SJCRH30 (cell line): ENCODE measurements around the gene EML6. TPM values are rescaled to one million over a fixed set of nuclear protein-coding genes. Genes with fewer than 3 reads are reported as not detected.

Experiments used
- DNase-seq, 2 experiments: peaks; one replicate each; pipeline ENCODE4 v3.0.0-alpha.2; 2015 to 2020
- H3K27ac ChIP-seq: fragments of 250-450 bp; sonication (Bioruptor Pico); 2 replicates; pipeline ENCODE4 v1.5.1; 2020; ENCODE audit warnings: mild to moderate bottlenecking, moderate library complexity
- H3K27me3 ChIP-seq: fragments of 250-450 bp; sonication (Bioruptor Pico); 2 replicates; pipeline ENCODE4 v1.5.1; 2020; ENCODE audit warnings: mild to moderate bottlenecking, moderate library complexity
- H3K36me3 ChIP-seq: fragments of 250-450 bp; sonication (Bioruptor Pico); 2 replicates; pipeline ENCODE4 v1.5.1; 2020; ENCODE audit warnings: mild to moderate bottlenecking, moderate library complexity
- H3K4me1 ChIP-seq: fragments of 250-450 bp; sonication (Bioruptor Pico); 2 replicates; pipeline ENCODE4 v1.5.1; 2020; ENCODE audit warnings: mild to moderate bottlenecking, moderate library complexity
- H3K4me3 ChIP-seq: fragments of 250-450 bp; sonication (Bioruptor Pico); 2 replicates; pipeline ENCODE4 v1.5.1; 2020; ENCODE audit warnings: mild to moderate bottlenecking, moderate library complexity
- H3K9me3 ChIP-seq: fragments of 250-450 bp; sonication (Bioruptor Pico); replicated peaks from 2 replicates; pipeline ENCODE4 v1.5.1; 2020; ENCODE audit warnings: mild to moderate bottlenecking, moderate library complexity
- total RNA-seq: library from RNA; depleted of rRNA; stranded (reverse); fragments of >200 nt; shearing (Covaris generic); gene quantifications from 2 replicates; pipeline ENCODE4 v1.2.3, GENCODE V29; 2014

Gene EML6
- total RNA-seq, 1 experiment from 2014 or later = 1.0 TPM

GRCh38 chr2:54897420-54898310 is 174.2 kb downstream of the EML6 start:
- H3K9me3 ChIP-seq = peaks cover 3% of the 10 kb centered on the region; the same call in 1 of the 2 replicates
- H3K4me1 ChIP-seq = peaks cover 9% of the 10 kb centered on the region; the same call in 1 of the 2 replicates
- H3K36me3 ChIP-seq = no peaks in the 10 kb centered on the region
- DNase-seq = peak in 1 of 2 experiments; percentile 30
- no peak overlapping the region for H3K4me3 ChIP-seq
- H3K27me3 ChIP-seq = no peaks in the 10 kb centered on the region
- no peak overlapping the region for H3K27ac ChIP-seq

GRCh38 chr2:54898456-54899226 is 175.2 kb downstream of the EML6 start:
- Histone ChIP-seq H3K36me3 (no peaks in the 10 kb centered on the region), H3K27me3 (no peaks in the 10 kb centered on the region), H3K9me3 (peaks cover 3% of the 10 kb centered on the region; the same call in 1 of the 2 replicates), H3K27ac (no peak overlapping the region), H3K4me3 (no peak overlapping the region), H3K4me1 (peaks cover 10% of the 10 kb centered on the region; the same call in 1 of the 2 replicates)
- no peak for DNase-seq

- Histone ChIP-seq H3K27ac (no peak overlapping the region), H3K4me3 (no peak overlapping the region), H3K27me3 (no peaks in the 10 kb centered on the region), H3K9me3 (peaks cover 3% of the 10 kb centered on the region; the same call in 1 of the 2 replicates), H3K4me1 (peaks cover 12% of the 10 kb centered on the region; the same call in 1 of the 2 replicates), H3K36me3 (no peaks in the 10 kb centered on the region)
- DNase-seq = peak in 1 of 2 experiments; percentile 60
Observed at GRCh38 chr2:54899576-54900200, 176.2 kb downstream of the EML6 start.

GRCh38 chr2:54901224-54901986 is 177.9 kb downstream of the EML6 start:
- Histone ChIP-seq H3K27me3 (no peaks in the 10 kb centered on the region), H3K4me1 (peaks cover 12% of the 10 kb centered on the region; the same call in 1 of the 2 replicates)

GRCh38 chr2:54902763-54903162 is 179.3 kb downstream of the EML6 start:
- peaks cover 12% of the 10 kb centered on the region; the same call in 1 of the 2 replicates for H3K4me1 ChIP-seq
- H3K9me3 ChIP-seq = no peaks in the 10 kb centered on the region
- DNase-seq = no peak
- H3K4me3 ChIP-seq = no peak overlapping the region
- H3K27ac ChIP-seq = no peak overlapping the region
- no peaks in the 10 kb centered on the region for H3K36me3 ChIP-seq
- no peaks in the 10 kb centered on the region for H3K27me3 ChIP-seq

More at GRCh38 chr2:54901224-54901986, 177.9 kb downstream of the EML6 start:
- Histone ChIP-seq H3K9me3 (no peaks in the 10 kb centered on the region), H3K27ac (no peak overlapping the region), H3K36me3 (no peaks in the 10 kb centered on the region), H3K4me3 (no peak overlapping the region)
- no peak for DNase-seq

- H3K4me3 ChIP-seq = no peak overlapping the region
Observed at GRCh38 chr2:54903736-54904554, 180.5 kb downstream of the EML6 start.

GRCh38 chr2:54904836-54905235 is 181.4 kb downstream of the EML6 start:
- Histone ChIP-seq H3K9me3 (no peaks in the 10 kb centered on the region), H3K27ac (no peak overlapping the region), H3K4me3 (no peak overlapping the region), H3K27me3 (no peaks in the 10 kb centered on the region), H3K36me3 (no peaks in the 10 kb centered on the region), H3K4me1 (peaks cover 4% of the 10 kb centered on the region; the same call in 1 of the 2 replicates)
- no peak for DNase-seq

More at GRCh38 chr2:54903736-54904554, 180.5 kb downstream of the EML6 start:
- Histone ChIP-seq H3K27ac (no peak overlapping the region), H3K36me3 (no peaks in the 10 kb centered on the region), H3K9me3 (no peaks in the 10 kb centered on the region), H3K4me1 (peaks cover 4% of the 10 kb centered on the region; the same call in 1 of the 2 replicates), H3K27me3 (no peaks in the 10 kb centered on the region)
- peak; percentile 46 to 47 for DNase-seq

- Histone ChIP-seq H3K27ac (no peak overlapping the region), H3K36me3 (no peaks in the 10 kb centered on the region), H3K27me3 (no peaks in the 10 kb centered on the region), H3K4me3 (no peak overlapping the region), H3K4me1 (peaks cover 4% of the 10 kb centered on the region; the same call in 1 of the 2 replicates), H3K9me3 (no peaks in the 10 kb centered on the region)
- DNase-seq = no peak
Observed at GRCh38 chr2:54906716-54907115, 183.3 kb downstream of the EML6 start.

- H3K9me3 ChIP-seq = no peaks in the 10 kb centered on the region
- no peak for DNase-seq
- no peaks in the 10 kb centered on the region for H3K27me3 ChIP-seq
- H3K27ac ChIP-seq = no peak overlapping the region
- H3K4me1 ChIP-seq = peaks cover 4% of the 10 kb centered on the region; the same call in 1 of the 2 replicates
- no peak overlapping the region for H3K4me3 ChIP-seq
- no peaks in the 10 kb centered on the region for H3K36me3 ChIP-seq
Observed at GRCh38 chr2:54907663-54908062, 184.2 kb downstream of the EML6 start.

GRCh38 chr2:54908591-54908990 is 185.1 kb downstream of the EML6 start:
- Histone ChIP-seq H3K9me3 (no peaks in the 10 kb centered on the region), H3K4me1 (peaks cover 3% of the 10 kb centered on the region; the same call in 1 of the 2 replicates), H3K27ac (no peak overlapping the region), H3K4me3 (no peak overlapping the region), H3K36me3 (no peaks in the 10 kb centered on the region), H3K27me3 (no peaks in the 10 kb centered on the region)
- DNase-seq = no peak

GRCh38 chr2:54909001-54909400 is 185.5 kb downstream of the EML6 start:
- H3K9me3 ChIP-seq = no peaks in the 10 kb centered on the region
- H3K27ac ChIP-seq = no peak overlapping the region
- no peaks in the 10 kb centered on the region for H3K36me3 ChIP-seq
- H3K27me3 ChIP-seq = no peaks in the 10 kb centered on the region
- DNase-seq = no peak
- no peak overlapping the region for H3K4me3 ChIP-seq
- no peaks in the 10 kb centered on the region for H3K4me1 ChIP-seq

GRCh38 chr2:54912305-54912704 is 188.8 kb downstream of the EML6 start:
- Histone ChIP-seq H3K27ac (no peak overlapping the region), H3K9me3 (no peaks in the 10 kb centered on the region), H3K4me3 (no peak overlapping the region), H3K27me3 (no peaks in the 10 kb centered on the region), H3K4me1 (no peaks in the 10 kb centered on the region), H3K36me3 (no peaks in the 10 kb centered on the region)
- DNase-seq = no peak

GRCh38 chr2:54912893-54913292 is 189.4 kb downstream of the EML6 start:
- DNase-seq = no peak
- no peaks in the 10 kb centered on the region for H3K36me3 ChIP-seq
- no peaks in the 10 kb centered on the region for H3K9me3 ChIP-seq
- H3K4me1 ChIP-seq = no peaks in the 10 kb centered on the region
- H3K27ac ChIP-seq = no peak overlapping the region
- H3K4me3 ChIP-seq = no peak overlapping the region
- no peaks in the 10 kb centered on the region for H3K27me3 ChIP-seq
